ENCODE results near the gene TKFC.

GRCh38 chr11:61340979-61341378, 8.0 kb downstream of the TKFC start:
- TF ChIP-seq CTCF (IDR thresholded peaks at IDR 0.05) (no peak), POLR2A (IDR thresholded peaks at IDR 0.05) (no peak), EP300 (IDR thresholded peaks at IDR 0.05; ENCODE audit: low read depth) (no peak), POLR2AphosphoS5 (IDR thresholded peaks at IDR 0.05) (no peak)
